DMS114 treated with DMSO at 0.1 percent for 48 hours (cell line): Measurements from ENCODE around the gene COL4A4.
A peak's percentile ranks its signal among the peaks of the same experiment; 100 is the strongest.

Source experiments
- DNase-seq: peaks from one replicate; lab custom pipeline; 2025; ENCODE audit not compliant: unreplicated experiment; lab: John Stamatoyannopoulos, UW

Gene COL4A4

GRCh38 chr2:226985583-226985946 is 178.4 kb downstream of the COL4A4 start:
- DNase-seq, result no peak

GRCh38 chr2:226984750-226985582 is 179.0 kb downstream of the COL4A4 start:
- DNase-seq, result peak; percentile 26

GRCh38 chr2:226983895-226984749 is 179.9 kb downstream of the COL4A4 start:
- DNase-seq, result no peak

GRCh38 chr2:226981791-226982326 is 182.1 kb downstream of the COL4A4 start:
- no peak for DNase-seq

- no peak for DNase-seq
Measured at GRCh38 chr2:226979004-226979403, 185.0 kb downstream of the COL4A4 start.

GRCh38 chr2:226978300-226978699 is 185.7 kb downstream of the COL4A4 start:
- no peak for DNase-seq

- no peak for DNase-seq
Measured at GRCh38 chr2:226977775-226978190, 186.2 kb downstream of the COL4A4 start.

GRCh38 chr2:226973816-226974215 is 190.2 kb downstream of the COL4A4 start:
- no peak for DNase-seq

GRCh38 chr2:226971770-226972169 is 192.2 kb downstream of the COL4A4 start:
- DNase-seq, result no peak

- no peak for DNase-seq
Measured at GRCh38 chr2:226971084-226971483, 192.9 kb downstream of the COL4A4 start.

- DNase-seq, result no peak
Measured at GRCh38 chr2:226970362-226970761, 193.6 kb downstream of the COL4A4 start.

- DNase-seq, result no peak
Measured at GRCh38 chr2:226969417-226970080, 194.5 kb downstream of the COL4A4 start.

- DNase-seq, result no peak
Measured at GRCh38 chr2:226965376-226965775, 198.6 kb downstream of the COL4A4 start.

- no peak for DNase-seq
Measured at GRCh38 chr2:226963528-226963927, 200.5 kb downstream of the COL4A4 start.

GRCh38 chr2:226962176-226962773 is 201.7 kb downstream of the COL4A4 start:
- DNase-seq, result no peak

GRCh38 chr2:226959418-226959817 is 204.6 kb downstream of the COL4A4 start:
- DNase-seq, result no peak

- DNase-seq, result no peak
Measured at GRCh38 chr2:226956659-226957058, 207.3 kb downstream of the COL4A4 start.

GRCh38 chr2:226953826-226954225 is 210.2 kb downstream of the COL4A4 start:
- DNase-seq, result no peak

- no peak for DNase-seq
Measured at GRCh38 chr2:226953206-226953605, 210.8 kb downstream of the COL4A4 start.
